Activated T-helper 1 cell treated with anti-CD3 and anti-CD28 coated beads, Interleukin-12 subunit alpha, Interleukin-12 subunit beta, Interleukin-2, Interleukin-4 antibody, amounts not matched to agents 30 ng/mL and 10 ng/mL and 1 ng/mL, durations not matched to agents 14 hours and 24 hours and 36 hours (primary cell): Measurements from ENCODE around the gene SLC22A12. TPM values are rescaled to one million over a fixed set of nuclear protein-coding genes. Genes with fewer than 3 reads are reported as not detected.

Source experiments
- DNase-seq: peaks from one replicate; pipeline ENCODE4 v3.0.0; 2021; ENCODE audit warnings: low spot score
- H3K27ac Mint-ChIP-seq: one replicate; pipeline ENCODE4 v1.8.0; 2021; ENCODE audit warnings: mild to moderate bottlenecking, mixed read lengths
- H3K27me3 Mint-ChIP-seq: one replicate; pipeline ENCODE4 v1.8.0; 2022; ENCODE audit warnings: mild to moderate bottlenecking, moderate library complexity, mixed read lengths; ENCODE audit not compliant: insufficient read depth
- H3K36me3 Mint-ChIP-seq: one replicate; pipeline ENCODE4 v1.8.0; 2021; ENCODE audit warnings: low read depth, mixed read lengths
- H3K4me1 Mint-ChIP-seq: one replicate; pipeline ENCODE4 v1.8.0; 2021; ENCODE audit warnings: low read depth, mixed read lengths
- H3K4me3 Mint-ChIP-seq: one replicate; pipeline ENCODE4 v1.8.0; 2021; ENCODE audit warnings: mild to moderate bottlenecking, moderate library complexity, mixed read lengths
- H3K9me3 Mint-ChIP-seq: one replicate; pipeline ENCODE4 v1.8.0; 2021; ENCODE audit warnings: mixed read lengths
- intact Hi-C: fragments of 100-400 bp; cut with micrococcal nuclease; formaldehyde crosslinking; loops from one replicate; pipeline ENCODE4 v1.15.1; 2024
- total RNA-seq: library from RNA; stranded (reverse); gene quantifications from 2 replicates; pipeline ENCODE4 v1.2.3, GENCODE V29; 2022

Gene SLC22A12
- total RNA-seq, 1 donor from 2014 or later, result not detected

GRCh38 chr11:64620381-64620971 lies 29.5 kb downstream of the SLC22A12 start:
- no peaks in the 10 kb centered on the region for H3K9me3 Mint-ChIP-seq
- no peak overlapping the region for H3K4me3 Mint-ChIP-seq
- H3K27ac Mint-ChIP-seq, result no peak overlapping the region
- no peak for DNase-seq
- peaks cover 7% of the 10 kb centered on the region for H3K4me1 Mint-ChIP-seq
- H3K27me3 Mint-ChIP-seq, result no peaks in the 10 kb centered on the region
- intact Hi-C loops, result no loop called here
- H3K36me3 Mint-ChIP-seq, result no peaks in the 10 kb centered on the region

DNA sequence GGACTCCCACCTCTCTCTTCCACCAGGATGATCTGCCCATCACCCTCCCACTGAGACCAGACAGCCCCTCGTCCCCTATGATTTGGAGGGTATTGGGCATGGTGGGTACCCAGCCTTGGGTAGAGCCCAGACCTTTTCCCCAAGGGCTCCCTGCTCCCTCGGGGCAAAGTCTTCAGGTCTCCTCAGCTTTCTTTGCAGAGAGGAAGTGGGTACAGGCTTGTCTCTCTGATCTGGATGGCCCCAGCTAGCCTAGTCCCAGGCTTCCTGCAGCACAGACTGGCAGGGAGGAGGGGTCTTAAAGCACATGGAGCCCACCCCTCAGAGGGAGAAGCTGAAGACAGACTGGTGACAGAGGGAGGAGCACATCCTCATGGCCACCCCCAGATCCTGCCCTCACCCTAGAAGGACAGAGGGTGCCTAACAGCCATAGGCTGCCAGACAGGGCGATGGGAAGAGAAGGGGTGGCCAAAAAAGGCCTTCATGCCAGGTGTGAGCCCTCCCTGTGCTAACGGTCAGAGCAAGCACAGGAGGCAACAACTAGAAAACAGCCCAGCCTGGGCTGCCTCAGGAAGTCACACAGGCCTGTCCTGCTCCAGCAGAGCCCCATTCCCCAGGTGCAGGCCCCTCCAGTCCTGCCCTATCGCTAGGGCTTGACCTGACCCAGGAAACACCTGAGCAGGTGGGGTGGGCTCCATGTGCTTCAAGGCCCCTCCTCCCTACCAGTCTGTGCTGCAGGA lies 30.4 kb downstream of the SLC22A12 start:
- peaks cover 2% of the 10 kb centered on the region for H3K27me3 Mint-ChIP-seq
- H3K9me3 Mint-ChIP-seq, result no peaks in the 10 kb centered on the region
- no peak overlapping the region for H3K4me3 Mint-ChIP-seq
- intact Hi-C loops, result no loop called here
- H3K27ac Mint-ChIP-seq, result no peak overlapping the region
- DNase-seq, result no peak
- H3K4me1 Mint-ChIP-seq, result peaks cover 7% of the 10 kb centered on the region
- no peaks in the 10 kb centered on the region for H3K36me3 Mint-ChIP-seq

DNA sequence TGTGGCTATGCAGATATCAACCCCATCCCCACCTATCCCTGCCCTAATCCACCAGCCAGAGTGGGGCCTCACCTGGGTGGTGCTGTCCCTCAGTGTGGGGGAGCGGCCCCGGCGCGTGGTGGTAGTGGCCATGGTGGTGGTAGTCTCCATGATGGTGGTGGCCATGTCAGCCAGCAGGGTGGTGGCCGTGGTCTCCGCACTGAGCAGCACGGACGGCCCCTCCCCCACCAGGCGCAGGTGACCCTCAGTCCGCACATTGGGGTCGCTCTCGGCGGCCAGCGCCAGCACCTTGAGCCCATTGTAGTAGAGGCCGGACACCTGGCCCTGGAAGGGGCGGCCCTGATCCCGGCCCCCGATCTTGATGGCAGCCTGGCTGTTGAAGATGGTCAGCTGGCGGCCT lies 31.7 kb downstream of the SLC22A12 start:
- no peak for DNase-seq
- intact Hi-C loops, result no loop called here
- Mint-ChIP-seq H3K9me3 (no peaks in the 10 kb centered on the region), H3K4me1 (peaks cover 7% of the 10 kb centered on the region), H3K27ac (no peak overlapping the region), H3K27me3 (peaks cover 2% of the 10 kb centered on the region), H3K4me3 (no peak overlapping the region), H3K36me3 (no peaks in the 10 kb centered on the region)

GRCh38 chr11:64624883-64625481 lies 34.0 kb downstream of the SLC22A12 start:
- no peak overlapping the region for H3K27ac Mint-ChIP-seq
- no peaks in the 10 kb centered on the region for H3K36me3 Mint-ChIP-seq
- peaks cover 7% of the 10 kb centered on the region for H3K4me1 Mint-ChIP-seq
- intact Hi-C loops, result no loop called here
- H3K4me3 Mint-ChIP-seq, result no peak overlapping the region
- H3K27me3 Mint-ChIP-seq, result peaks cover 4% of the 10 kb centered on the region
- DNase-seq, result no peak
- no peaks in the 10 kb centered on the region for H3K9me3 Mint-ChIP-seq

GRCh38 chr11:64626637-64627036 lies 35.6 kb downstream of the SLC22A12 start:
- peaks cover 4% of the 10 kb centered on the region for H3K27me3 Mint-ChIP-seq

GRCh38 chr11:64627371-64627770 lies 36.4 kb downstream of the SLC22A12 start:
- Mint-ChIP-seq H3K4me3 (no peak overlapping the region), H3K27me3 (peaks cover 4% of the 10 kb centered on the region), H3K9me3 (no peaks in the 10 kb centered on the region), H3K27ac (no peak overlapping the region), H3K4me1 (no peaks in the 10 kb centered on the region), H3K36me3 (no peaks in the 10 kb centered on the region)
- intact Hi-C loops, result no loop called here
- no peak for DNase-seq

More at GRCh38 chr11:64626637-64627036, 35.6 kb downstream of the SLC22A12 start:
- Mint-ChIP-seq H3K4me1 (no peaks in the 10 kb centered on the region), H3K27ac (no peak overlapping the region), H3K36me3 (no peaks in the 10 kb centered on the region), H3K9me3 (no peaks in the 10 kb centered on the region), H3K4me3 (no peak overlapping the region)
- DNase-seq, result no peak
- intact Hi-C loops, result no loop called here

GRCh38 chr11:64628596-64628995 lies 37.6 kb downstream of the SLC22A12 start:
- no peak for DNase-seq
- H3K9me3 Mint-ChIP-seq, result no peaks in the 10 kb centered on the region
- no peak overlapping the region for H3K27ac Mint-ChIP-seq
- no peaks in the 10 kb centered on the region for H3K36me3 Mint-ChIP-seq
- H3K27me3 Mint-ChIP-seq, result peaks cover 4% of the 10 kb centered on the region
- peaks cover 5% of the 10 kb centered on the region for H3K4me1 Mint-ChIP-seq
- intact Hi-C loops, result no loop called here
- H3K4me3 Mint-ChIP-seq, result no peak overlapping the region

- peaks cover 10% of the 10 kb centered on the region for H3K4me1 Mint-ChIP-seq
- H3K27ac Mint-ChIP-seq, result no peak overlapping the region
- H3K4me3 Mint-ChIP-seq, result no peak overlapping the region
- H3K9me3 Mint-ChIP-seq, result no peaks in the 10 kb centered on the region
- intact Hi-C loops, result no loop called here
- H3K27me3 Mint-ChIP-seq, result peaks cover 4% of the 10 kb centered on the region
- DNase-seq, result no peak
- no peaks in the 10 kb centered on the region for H3K36me3 Mint-ChIP-seq
These were observed 38.1 kb downstream of the SLC22A12 start for GRCh38 chr11:64629103-64629502.

- no peak for DNase-seq
- intact Hi-C loops, result no loop called here
- no peaks in the 10 kb centered on the region for H3K36me3 Mint-ChIP-seq
- H3K4me1 Mint-ChIP-seq, result peaks cover 10% of the 10 kb centered on the region
- no peak overlapping the region for H3K27ac Mint-ChIP-seq
- no peaks in the 10 kb centered on the region for H3K9me3 Mint-ChIP-seq
- H3K4me3 Mint-ChIP-seq, result no peak overlapping the region
- peaks cover 4% of the 10 kb centered on the region for H3K27me3 Mint-ChIP-seq
These were observed 39.0 kb downstream of the SLC22A12 start for GRCh38 chr11:64629796-64630562.

DNA sequence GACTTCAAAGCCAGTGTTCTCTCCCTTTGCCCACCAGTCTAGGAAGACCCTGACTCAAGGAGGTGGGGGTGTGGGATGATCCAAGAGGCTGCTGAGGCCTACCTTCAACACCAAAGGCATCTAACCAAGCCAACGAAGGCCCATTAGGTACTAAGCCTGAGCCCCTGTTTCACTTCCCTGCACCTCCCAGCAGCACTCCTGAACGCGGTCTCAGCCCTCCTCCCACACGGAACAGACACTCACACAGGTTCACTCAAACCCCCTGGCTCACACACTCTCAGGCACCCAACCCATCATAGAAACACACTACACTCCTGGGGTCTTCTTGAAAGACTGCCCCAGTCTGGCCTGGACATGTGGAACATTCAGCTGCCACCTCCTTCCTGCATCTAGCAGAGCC lies 40.7 kb downstream of the SLC22A12 start:
- H3K4me1 Mint-ChIP-seq, result peaks cover 10% of the 10 kb centered on the region
- no peak overlapping the region for H3K27ac Mint-ChIP-seq
- H3K9me3 Mint-ChIP-seq, result no peaks in the 10 kb centered on the region
- peaks cover 2% of the 10 kb centered on the region for H3K27me3 Mint-ChIP-seq
- H3K4me3 Mint-ChIP-seq, result no peak overlapping the region
- DNase-seq, result no peak
- H3K36me3 Mint-ChIP-seq, result no peaks in the 10 kb centered on the region
- intact Hi-C loops, result no loop called here

DNA sequence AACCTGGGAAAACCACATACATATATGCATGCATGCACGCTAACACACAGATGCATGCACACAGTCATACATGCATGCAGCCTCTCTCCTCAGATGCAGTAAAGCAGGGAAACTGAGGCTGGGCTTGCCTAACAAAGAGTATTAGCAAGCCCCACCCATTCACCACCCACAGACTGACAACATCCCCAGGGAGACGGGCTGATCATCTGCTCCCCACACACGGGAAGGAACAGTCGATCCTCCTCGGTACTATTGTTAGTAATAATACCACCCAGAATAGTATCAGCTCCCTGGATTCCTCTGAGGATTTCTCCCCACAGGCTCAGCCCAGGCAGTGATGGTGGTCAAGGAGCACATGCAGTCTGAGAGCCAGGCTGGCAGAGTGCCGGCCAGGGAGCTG lies 41.2 kb downstream of the SLC22A12 start:
- DNase-seq, result no peak
- Mint-ChIP-seq H3K4me3 (no peak overlapping the region), H3K36me3 (no peaks in the 10 kb centered on the region), H3K27ac (no peak overlapping the region), H3K27me3 (peaks cover 2% of the 10 kb centered on the region), H3K4me1 (peaks cover 10% of the 10 kb centered on the region), H3K9me3 (no peaks in the 10 kb centered on the region)
- intact Hi-C loops, result no loop called here

- Mint-ChIP-seq H3K36me3 (no peaks in the 10 kb centered on the region), H3K27ac (no peak overlapping the region), H3K27me3 (peaks cover 4% of the 10 kb centered on the region), H3K4me1 (peaks cover 10% of the 10 kb centered on the region), H3K4me3 (no peak overlapping the region), H3K9me3 (no peaks in the 10 kb centered on the region)
- no peak for DNase-seq
- intact Hi-C loops, result no loop called here
These were observed 41.6 kb downstream of the SLC22A12 start for GRCh38 chr11:64632654-64633053.
